ENCODE data around the gene PCDHGA11. TPM values are rescaled to one million over a fixed set of nuclear protein-coding genes. Genes with fewer than 3 reads are reported as not detected.

PCDHGA11 gene
- total and polyA plus RNA-seq, 10 of the 15 experiments (the other 5 are each of a cell fraction or from before 2014, with no cell fraction given) = 0.21 to 3.4 (median 2.2) TPM

- no peak for TF ChIP-seq SKIL (IDR thresholded peaks at IDR 0.05; ENCODE audit: low read depth, poor library complexity, severe bottlenecking)
- 0 out of 2 replicates have a peak, but pooled peaks have one; percentile 65 for TF ChIP-seq NBN (IDR thresholded peaks at IDR 0.05)
- TF ChIP-seq SRF (IDR thresholded peaks at IDR 0.05; ENCODE audit: low read depth in 2 of 2, low read length in 2 of 2) = no peak
- TF ChIP-seq BHLHE40 (IDR thresholded peaks at IDR 0.05; ENCODE audit: borderline replicate concordance in 1 of 2, low read depth in 2 of 2, low read length in 1 of 2) = no peak
- TF ChIP-seq FOS (IDR thresholded peaks at IDR 0.05; ENCODE audit: borderline replicate concordance, extremely low read depth, insufficient read length) = no peak
- no peak for TF ChIP-seq ZNF622 (IDR thresholded peaks at IDR 0.05)
- peak; percentile 41; the same call in 1 of the 2 replicates for TF ChIP-seq PML (IDR thresholded peaks at IDR 0.05; ENCODE audit: low read length)
- TF ChIP-seq, protein P1, sequence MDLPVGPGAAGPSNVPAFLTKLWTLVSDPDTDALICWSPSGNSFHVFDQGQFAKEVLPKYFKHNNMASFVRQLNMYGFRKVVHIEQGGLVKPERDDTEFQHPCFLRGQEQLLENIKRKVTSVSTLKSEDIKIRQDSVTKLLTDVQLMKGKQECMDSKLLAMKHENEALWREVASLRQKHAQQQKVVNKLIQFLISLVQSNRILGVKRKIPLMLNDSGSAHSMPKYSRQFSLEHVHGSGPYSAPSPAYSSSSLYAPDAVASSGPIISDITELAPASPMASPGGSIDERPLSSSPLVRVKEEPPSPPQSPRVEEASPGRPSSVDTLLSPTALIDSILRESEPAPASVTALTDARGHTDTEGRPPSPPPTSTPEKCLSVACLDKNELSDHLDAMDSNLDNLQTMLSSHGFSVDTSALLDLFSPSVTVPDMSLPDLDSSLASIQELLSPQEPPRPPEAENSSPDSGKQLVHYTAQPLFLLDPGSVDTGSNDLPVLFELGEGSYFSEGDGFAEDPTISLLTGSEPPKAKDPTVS (IDR thresholded peaks at IDR 0.05; ENCODE audit: low read depth, low read length) = no peak
- TF ChIP-seq EGR1 (IDR thresholded peaks at IDR 0.05; ENCODE audit: borderline replicate concordance in 1 of 2, low read depth in 2 of 2, low read length in 2 of 2) = peak in 1 of 2 experiments; percentile 61; a peak in 1 of 3 replicates
- no peak for TF ChIP-seq SUZ12 (IDR thresholded peaks at IDR 0.05; ENCODE audit: unreplicated experiment)
- TF ChIP-seq MEF2B (IDR thresholded peaks at IDR 0.05; ENCODE audit: partially characterized antibody, poor library complexity, severe bottlenecking) = no peak
These were observed at the start of gene PCDHGA11 (continued) for GRCh38 chr5:141420855-141421488.
